SK-N-SH treated with all-trans-retinoic acid at 6 μM for 48 hours (cell line): ENCODE measurements around the gene FAM171A1.

Source experiments
- ATAC-seq: fragments of 200-7000 bp; cut with Tn5 transposase; 3 replicates; pipeline ENCODE4 v1.9.1; 2020; ENCODE audit warnings: mild to moderate bottlenecking, moderate library complexity
- ARNTL ChIP-seq: fragments of 450-650 bp; formaldehyde crosslinking; IDR thresholded peaks from 2 replicates; pipeline ENCODE4 v1.5.0; 2020; ENCODE audit warnings: low read depth, mild to moderate bottlenecking, moderate library complexity, borderline replicate concordance
- BACH2 ChIP-seq: fragments of 250-450 bp; sonication (Bioruptor Pico); IDR thresholded peaks from 2 replicates; pipeline ENCODE4 v1.9.0; 2021; ENCODE audit warnings: mild to moderate bottlenecking, borderline replicate concordance
- CREB5 ChIP-seq: fragments of 250-450 bp; sonication (Bioruptor Pico); IDR thresholded peaks from 2 replicates; pipeline ENCODE4 v1.5.1; 2020; ENCODE audit warnings: low read depth, mild to moderate bottlenecking, moderate library complexity
- CSDC2 ChIP-seq: fragments of 250-450 bp; sonication (Bioruptor Pico); IDR thresholded peaks from 2 replicates; pipeline ENCODE4 v1.5.0; 2020; ENCODE audit warnings: mild to moderate bottlenecking, moderate library complexity
- CSRNP3 ChIP-seq: fragments of 250-450 bp; sonication (Bioruptor Pico); IDR thresholded peaks from 2 replicates; pipeline ENCODE4 v1.5.1; 2021; ENCODE audit warnings: mild to moderate bottlenecking, moderate library complexity
- ESRRG ChIP-seq: fragments of 250-450 bp; sonication (Bioruptor Pico); IDR thresholded peaks from 2 replicates; pipeline ENCODE4 v1.6.1; 2021; ENCODE audit warnings: mild to moderate bottlenecking
- GLIS3 ChIP-seq: fragments of 250-450 bp; sonication (Bioruptor Pico); IDR thresholded peaks from 2 replicates; pipeline ENCODE4 v1.5.0; 2020; ENCODE audit warnings: mild to moderate bottlenecking, moderate library complexity
- ISL1 ChIP-seq: fragments of 250-450 bp; sonication (Bioruptor Pico); IDR thresholded peaks from 2 replicates; pipeline ENCODE4 v2.1.2; 2022; ENCODE audit warnings: mild to moderate bottlenecking, moderate library complexity
- OSR1 ChIP-seq: fragments of 250-450 bp; sonication (Bioruptor Pico); IDR thresholded peaks from 2 replicates; pipeline ENCODE4 v1.8.0; 2022; ENCODE audit warnings: moderate library complexity, mild to moderate bottlenecking, inconsistent platforms
- PATZ1 ChIP-seq: fragments of 250-450 bp; sonication (Bioruptor Pico); IDR thresholded peaks from 2 replicates; pipeline ENCODE4 v1.8.0; 2020; ENCODE audit warnings: mild to moderate bottlenecking, moderate library complexity, borderline replicate concordance
- PPARA ChIP-seq: fragments of 250-450 bp; sonication (Bioruptor Pico); IDR thresholded peaks from 2 replicates; pipeline ENCODE4 v1.5.0; 2020; ENCODE audit warnings: mild to moderate bottlenecking, borderline replicate concordance
- RARB ChIP-seq: fragments of 250-450 bp; sonication (Bioruptor Pico); IDR thresholded peaks from 2 replicates; pipeline ENCODE4 v1.8.0; 2021; ENCODE audit warnings: mild to moderate bottlenecking, moderate library complexity
- SNAI2 ChIP-seq: fragments of 250-450 bp; sonication (Bioruptor Pico); IDR thresholded peaks from 2 replicates; pipeline ENCODE4 v1.5.0; 2020; ENCODE audit warnings: mild to moderate bottlenecking, moderate library complexity
- TCF4 ChIP-seq: fragments of 250-450 bp; sonication (Bioruptor Pico); IDR thresholded peaks from 2 replicates; pipeline ENCODE4 v1.8.0; 2021; ENCODE audit warnings: mild to moderate bottlenecking, moderate library complexity, borderline replicate concordance
- TOX ChIP-seq: fragments of 250-450 bp; sonication (Bioruptor Pico); IDR thresholded peaks from 2 replicates; pipeline ENCODE4 v1.8.0; 2021; ENCODE audit warnings: mild to moderate bottlenecking, moderate library complexity, borderline replicate concordance
- TSHZ2 ChIP-seq: fragments of 250-450 bp; sonication (Bioruptor Pico); IDR thresholded peaks from 2 replicates; pipeline ENCODE4 v1.5.0; 2020; ENCODE audit warnings: mild to moderate bottlenecking, moderate library complexity
- ZC3H10 ChIP-seq: fragments of 250-450 bp; sonication (Bioruptor Pico); IDR thresholded peaks from 2 replicates; pipeline ENCODE4 v1.5.1; 2021; ENCODE audit warnings: mild to moderate bottlenecking, moderate library complexity
- ZFP30 ChIP-seq: fragments of 450-650 bp; formaldehyde crosslinking; IDR thresholded peaks from 2 replicates; pipeline ENCODE4 v1.5.0; 2022; ENCODE audit warnings: mild to moderate bottlenecking, moderate library complexity
- ZNF565 ChIP-seq: fragments of 450-650 bp; formaldehyde crosslinking; conservative IDR thresholded peaks from 2 replicates; pipeline ENCODE4 v1.5.0; 2020; ENCODE audit warnings: low read depth, mild to moderate bottlenecking, moderate library complexity
- ZNF70 ChIP-seq: fragments of 450-650 bp; formaldehyde crosslinking; IDR thresholded peaks from 2 replicates; pipeline ENCODE4 v1.5.0; 2020; ENCODE audit warnings: mild to moderate bottlenecking, moderate library complexity
- TF ChIP-seq, protein P1 (sequence below): fragments of 250-450 bp; sonication (Bioruptor Pico); IDR thresholded peaks from 2 replicates; pipeline ENCODE4 v1.8.0; 2021; ENCODE audit warnings: low read depth, mild to moderate bottlenecking, moderate library complexity, borderline replicate concordance

FAM171A1 gene

GRCh38 chr10:15325243-15325943 lies 45.7 kb downstream of the FAM171A1 start:
- ATAC-seq = peak; percentile 45
- TF ChIP-seq ISL1 (CRISPR knock-in tag) (0 out of 2 replicates have a peak, but pooled peaks have one; percentile 14), PPARA (no peak)

DNA sequence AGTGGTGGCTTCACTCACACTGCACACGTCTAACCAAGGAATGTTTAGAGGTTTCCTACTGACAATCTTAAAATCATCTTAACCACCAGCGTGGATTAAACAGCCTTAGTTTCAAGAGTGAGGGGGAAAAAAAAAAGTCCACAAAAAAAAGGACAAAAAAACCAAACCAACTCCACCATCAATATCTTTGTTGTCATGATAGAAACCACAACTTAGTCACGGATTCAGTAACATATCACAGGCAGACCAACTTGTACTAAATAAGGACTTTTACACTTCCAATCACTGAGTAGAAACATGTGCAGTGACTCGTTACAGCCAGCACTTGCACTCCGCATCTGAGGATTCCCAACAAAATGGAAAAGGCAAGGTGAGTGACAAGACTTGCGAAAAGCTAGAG lies 46.5 kb downstream of the FAM171A1 start:
- ATAC-seq = no peak
- TF ChIP-seq, protein P1, sequence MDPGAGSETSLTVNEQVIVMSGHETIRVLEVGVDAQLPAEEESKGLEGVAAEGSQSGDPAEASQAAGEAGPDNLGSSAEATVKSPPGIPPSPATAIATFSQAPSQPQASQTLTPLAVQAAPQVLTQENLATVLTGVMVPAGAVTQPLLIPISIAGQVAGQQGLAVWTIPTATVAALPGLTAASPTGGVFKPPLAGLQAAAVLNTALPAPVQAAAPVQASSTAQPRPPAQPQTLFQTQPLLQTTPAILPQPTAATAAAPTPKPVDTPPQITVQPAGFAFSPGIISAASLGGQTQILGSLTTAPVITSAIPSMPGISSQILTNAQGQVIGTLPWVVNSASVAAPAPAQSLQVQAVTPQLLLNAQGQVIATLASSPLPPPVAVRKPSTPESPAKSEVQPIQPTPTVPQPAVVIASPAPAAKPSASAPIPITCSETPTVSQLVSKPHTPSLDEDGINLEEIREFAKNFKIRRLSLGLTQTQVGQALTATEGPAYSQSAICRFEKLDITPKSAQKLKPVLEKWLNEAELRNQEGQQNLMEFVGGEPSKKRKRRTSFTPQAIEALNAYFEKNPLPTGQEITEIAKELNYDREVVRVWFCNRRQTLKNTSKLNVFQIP (CRISPR knock-in tag) = no peak
- no peak for TF ChIP-seq TOX (CRISPR knock-in tag)
- no peak for TF ChIP-seq ARNTL
- TF ChIP-seq GLIS3 (CRISPR knock-in tag) = no peak
- TF ChIP-seq PPARA = no peak
- no peak for TF ChIP-seq CSRNP3 (CRISPR knock-in tag)
- no peak for TF ChIP-seq ESRRG (CRISPR knock-in tag)
- no peak for TF ChIP-seq ZNF70 (CRISPR knock-in tag)
- no peak for TF ChIP-seq CREB5 (CRISPR knock-in tag)
- TF ChIP-seq TCF4 (CRISPR knock-in tag) = no peak
- no peak for TF ChIP-seq ZC3H10
- TF ChIP-seq ZNF565 (CRISPR knock-in tag) = no peak
- TF ChIP-seq BACH2 (CRISPR knock-in tag) = no peak
- TF ChIP-seq TSHZ2 (CRISPR knock-in tag) = no peak
- TF ChIP-seq ISL1 (CRISPR knock-in tag) = no peak
- TF ChIP-seq RARB = no peak
- no peak for TF ChIP-seq CSDC2 (CRISPR knock-in tag)
- TF ChIP-seq SNAI2 (CRISPR knock-in tag) = no peak
- no peak for TF ChIP-seq ZFP30
- no peak for TF ChIP-seq PATZ1

DNA sequence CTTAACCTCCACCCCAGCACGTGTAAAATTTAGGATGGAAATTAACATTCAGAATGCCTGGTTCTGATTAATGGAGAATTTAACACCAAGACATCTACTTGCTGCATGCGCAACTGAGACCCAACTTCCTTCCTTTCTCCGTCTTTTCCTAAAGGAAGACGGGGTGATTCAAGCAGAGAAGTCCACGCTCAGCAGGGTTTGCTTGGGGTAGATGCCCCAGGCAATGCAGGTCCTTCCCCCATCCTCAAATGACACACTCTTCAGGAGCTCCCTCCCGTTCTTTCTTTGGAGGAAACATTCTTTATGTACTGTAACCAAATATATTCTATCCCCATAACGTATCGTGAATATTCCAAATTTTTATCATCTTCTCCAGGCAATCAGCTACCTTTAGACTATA lies 47.0 kb downstream of the FAM171A1 start:
- ATAC-seq = no peak
- TF ChIP-seq OSR1 = no peak
- no peak for TF ChIP-seq BACH2 (CRISPR knock-in tag)
- TF ChIP-seq ZNF70 (CRISPR knock-in tag) = no peak
- no peak for TF ChIP-seq ZNF565 (CRISPR knock-in tag)
